Measurements from ENCODE around the gene SEC24A. TPM values are rescaled to one million over a fixed set of nuclear protein-coding genes. Genes with fewer than 3 reads are reported as not detected.
"Not testable (repeated sequence)": the region's sequence is repeated elsewhere in the genome, so short reads cannot be mapped to it uniquely, and the experiment has no call there.

Gene SEC24A
- total RNA-seq, 1 experiment from 2014 or later = 25.8 TPM

DNA sequence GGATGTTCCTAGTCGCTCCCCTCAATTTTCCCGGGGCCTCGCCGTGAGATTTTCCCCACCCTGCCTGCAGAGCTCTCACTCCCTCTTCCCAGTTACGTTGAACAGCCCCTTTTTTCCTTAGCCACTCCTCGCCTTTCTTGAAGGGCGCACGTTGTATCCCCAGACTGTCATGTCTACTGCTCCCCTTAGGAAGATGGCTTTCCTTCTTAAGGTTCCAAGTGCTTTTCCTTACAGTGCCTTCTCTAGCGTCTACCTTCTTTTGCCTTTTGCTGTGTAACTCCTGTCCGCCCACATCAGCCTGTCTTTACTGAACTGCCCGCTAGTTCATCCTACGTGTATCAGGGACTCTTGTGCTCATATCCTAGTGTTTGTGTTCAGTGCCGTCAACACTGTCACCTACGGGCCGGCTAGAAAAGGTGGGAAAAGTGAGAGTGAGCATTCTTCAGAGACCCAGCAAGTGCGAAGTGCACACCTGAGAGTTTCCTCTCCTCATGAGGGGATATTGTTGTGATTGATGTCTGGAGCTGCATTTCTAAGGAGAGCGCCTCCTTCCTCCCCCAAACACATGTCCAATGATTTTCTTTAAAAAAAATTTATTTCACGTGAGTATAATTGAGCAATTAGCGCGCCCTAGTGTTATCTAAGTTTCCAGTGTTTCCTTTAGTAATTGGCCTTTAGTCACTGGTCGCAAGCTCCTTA lies 90.5 kb downstream of the SEC24A start:
- Histone ChIP-seq H3K4me3 (ENCODE audit: low read length) (peak overlapping the region; percentile 76), H3K9ac (ENCODE audit: low read length) (peak overlapping the region; percentile 75), H3K9me2 (replicated peaks; ENCODE audit: insufficient read depth, low read length) (no peaks in the 10 kb centered on the region), H3K27me3 (ENCODE audit: low read length) (no peaks in the 10 kb centered on the region), H2AFZ (ENCODE audit: low read length) (no peak overlapping the region), H3K4me1 (ENCODE audit: low read length) (peaks cover 38% of the 10 kb centered on the region), H3K27ac (ENCODE audit: low read length) (peak overlapping the region; percentile 3), H3K79me2 (ENCODE audit: low read length) (peaks cover 54% of the 10 kb centered on the region), H3K36me3 (ENCODE audit: insufficient read depth, low read length) (peaks cover 23% of the 10 kb centered on the region), H3K9me3 (ENCODE audit: low read length) (no peaks in the 10 kb centered on the region), H3K4me2 (ENCODE audit: low read depth, low read length, poor library complexity, severe bottlenecking) (peak overlapping the region; percentile 71), H4K20me1 (ENCODE audit: insufficient read depth, low read depth, low read length) (no peaks in the 10 kb centered on the region)
- DNase-seq = peak; percentile 78

- H3K9me2 ChIP-seq (replicated peaks; ENCODE audit: insufficient read depth, low read length) = no peaks in the 10 kb centered on the region
- H2AFZ ChIP-seq (ENCODE audit: low read length) = no peak overlapping the region
- peaks cover 35% of the 10 kb centered on the region for H3K4me1 ChIP-seq (ENCODE audit: low read length)
- no peaks in the 10 kb centered on the region for H3K9me3 ChIP-seq (ENCODE audit: low read length)
- peaks cover 60% of the 10 kb centered on the region for H3K79me2 ChIP-seq (ENCODE audit: low read length)
- H3K9ac ChIP-seq (ENCODE audit: low read length) = no peak overlapping the region
- no peak for DNase-seq
- no peak overlapping the region for H3K27ac ChIP-seq (ENCODE audit: low read length)
- no peak overlapping the region for H3K4me2 ChIP-seq (ENCODE audit: low read depth, low read length, poor library complexity, severe bottlenecking)
- no peaks in the 10 kb centered on the region for H4K20me1 ChIP-seq (ENCODE audit: insufficient read depth, low read depth, low read length)
- H3K27me3 ChIP-seq (ENCODE audit: low read length) = no peaks in the 10 kb centered on the region
- no peak overlapping the region for H3K4me3 ChIP-seq (ENCODE audit: low read length)
- peaks cover 23% of the 10 kb centered on the region for H3K36me3 ChIP-seq (ENCODE audit: insufficient read depth, low read length)
Observed at GRCh38 chr5:134741052-134741451, 92.5 kb downstream of the SEC24A start.

DNA sequence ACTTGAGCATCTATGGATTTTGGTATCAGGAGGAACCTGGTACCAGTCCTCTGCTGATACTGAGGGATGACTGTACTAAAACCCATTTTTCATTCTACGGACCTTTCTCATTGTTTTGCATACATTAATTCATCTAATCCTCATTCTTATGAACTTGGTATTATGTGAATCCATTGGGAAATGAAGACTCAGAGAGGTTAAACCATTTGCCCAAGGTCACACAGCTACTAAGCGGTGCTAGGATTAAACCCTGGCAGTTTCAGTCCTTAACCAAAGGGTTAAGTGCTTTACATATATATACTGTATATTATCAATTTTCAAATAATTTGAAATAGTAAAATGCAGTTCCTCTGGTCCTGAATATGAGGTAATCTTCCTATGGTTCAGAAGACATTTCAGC lies 93.5 kb downstream of the SEC24A start:
- H3K4me2 ChIP-seq (ENCODE audit: low read depth, low read length, poor library complexity, severe bottlenecking) = no peak overlapping the region

GRCh38 chr5:134749415-134749814 lies 100.8 kb downstream of the SEC24A start:
- no peak for DNase-seq
- Histone ChIP-seq H3K4me2 (ENCODE audit: low read depth, low read length, poor library complexity, severe bottlenecking) (no peak overlapping the region), H3K4me1 (ENCODE audit: low read length) (peaks cover 14% of the 10 kb centered on the region), H2AFZ (ENCODE audit: low read length) (no peak overlapping the region), H3K27ac (ENCODE audit: low read length) (peak overlapping the region; percentile 41), H3K9me2 (replicated peaks; ENCODE audit: insufficient read depth, low read length) (no peaks in the 10 kb centered on the region), H3K79me2 (ENCODE audit: low read length) (peaks cover 4% of the 10 kb centered on the region), H4K20me1 (ENCODE audit: insufficient read depth, low read depth, low read length) (no peaks in the 10 kb centered on the region), H3K4me3 (ENCODE audit: low read length) (no peak overlapping the region), H3K36me3 (ENCODE audit: insufficient read depth, low read length) (peaks cover 9% of the 10 kb centered on the region; the same call in 1 of the 2 replicates), H3K9ac (ENCODE audit: low read length) (no peak overlapping the region), H3K9me3 (ENCODE audit: low read length) (no peaks in the 10 kb centered on the region), H3K27me3 (ENCODE audit: low read length) (no peaks in the 10 kb centered on the region)

More for the DNA sequence above, 93.5 kb downstream of the SEC24A start:
- H3K79me2 ChIP-seq (ENCODE audit: low read length) = peaks cover 60% of the 10 kb centered on the region
- H3K4me3 ChIP-seq (ENCODE audit: low read length) = no peak overlapping the region
- no peak overlapping the region for H3K27ac ChIP-seq (ENCODE audit: low read length)
- H3K4me1 ChIP-seq (ENCODE audit: low read length) = peaks cover 26% of the 10 kb centered on the region
- H3K36me3 ChIP-seq (ENCODE audit: insufficient read depth, low read length) = peaks cover 23% of the 10 kb centered on the region
- no peak overlapping the region for H2AFZ ChIP-seq (ENCODE audit: low read length)
- DNase-seq = no peak
- no peak overlapping the region for H3K9ac ChIP-seq (ENCODE audit: low read length)
- no peaks in the 10 kb centered on the region for H3K9me2 ChIP-seq (replicated peaks; ENCODE audit: insufficient read depth, low read length)
- no peaks in the 10 kb centered on the region for H3K9me3 ChIP-seq (ENCODE audit: low read length)
- no peaks in the 10 kb centered on the region for H3K27me3 ChIP-seq (ENCODE audit: low read length)
- no peaks in the 10 kb centered on the region for H4K20me1 ChIP-seq (ENCODE audit: insufficient read depth, low read depth, low read length)

DNA sequence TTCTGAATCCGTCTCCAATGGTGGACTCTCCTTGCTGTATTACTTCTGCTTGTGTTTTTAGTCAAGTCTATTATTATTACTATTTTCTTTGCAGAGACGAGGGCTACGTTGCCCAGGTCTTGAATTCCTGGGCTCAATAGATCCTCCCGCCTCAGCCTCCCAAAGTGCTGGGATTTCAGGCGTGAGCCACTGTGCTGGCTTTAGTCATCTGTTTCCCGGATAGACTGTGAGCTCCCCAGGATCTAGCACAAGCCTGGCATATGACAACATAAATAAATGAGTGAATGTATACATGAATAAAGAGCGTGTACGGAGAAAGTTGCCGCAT lies 109.6 kb downstream of the SEC24A start:
- H3K9ac ChIP-seq (ENCODE audit: low read length) = peak overlapping the region; percentile 69
- no peaks in the 10 kb centered on the region for H3K9me2 ChIP-seq (replicated peaks; ENCODE audit: insufficient read depth, low read length)
- no peaks in the 10 kb centered on the region for H3K9me3 ChIP-seq (ENCODE audit: low read length)
- peak overlapping the region; percentile 80 for H3K4me2 ChIP-seq (ENCODE audit: low read depth, low read length, poor library complexity, severe bottlenecking)
- peak overlapping the region; percentile 16; the same call in 1 of the 2 replicates for H3K27ac ChIP-seq (ENCODE audit: low read length)
- H4K20me1 ChIP-seq (ENCODE audit: insufficient read depth, low read depth, low read length) = peaks cover 9% of the 10 kb centered on the region; the same call in 1 of the 2 replicates
- peaks cover 4% of the 10 kb centered on the region; the same call in 1 of the 2 replicates for H3K36me3 ChIP-seq (ENCODE audit: insufficient read depth, low read length)
- peaks cover 26% of the 10 kb centered on the region for H3K4me1 ChIP-seq (ENCODE audit: low read length)
- peak overlapping the region; percentile 98 for H3K4me3 ChIP-seq (ENCODE audit: low read length)
- H3K27me3 ChIP-seq (ENCODE audit: low read length) = no peaks in the 10 kb centered on the region
- H2AFZ ChIP-seq (ENCODE audit: low read length) = peak overlapping the region; percentile 84
- H3K79me2 ChIP-seq (ENCODE audit: low read length) = peaks cover 43% of the 10 kb centered on the region
- no peak for DNase-seq

- peak; percentile 98 for DNase-seq
- Histone ChIP-seq H3K36me3 (ENCODE audit: insufficient read depth, low read length) (peaks cover 5% of the 10 kb centered on the region; the same call in 1 of the 2 replicates), H3K9me3 (ENCODE audit: low read length) (no peaks in the 10 kb centered on the region), H3K9ac (ENCODE audit: low read length) (peak within 1 kb of the TSS; percentile 91), H2AFZ (ENCODE audit: low read length) (peak within 1 kb of the TSS; percentile 84), H3K79me2 (ENCODE audit: low read length) (peaks cover 48% of the 10 kb centered on the region), H3K27me3 (ENCODE audit: low read length) (no peaks in the 10 kb centered on the region), H3K9me2 (replicated peaks; ENCODE audit: insufficient read depth, low read length) (no peaks in the 10 kb centered on the region), H3K27ac (ENCODE audit: low read length) (peak within 1 kb of the TSS; percentile 16; the same call in 1 of the 2 replicates), H3K4me1 (ENCODE audit: low read length) (peaks cover 26% of the 10 kb centered on the region), H3K4me2 (ENCODE audit: low read depth, low read length, poor library complexity, severe bottlenecking) (peak within 1 kb of the TSS; percentile 80), H4K20me1 (ENCODE audit: insufficient read depth, low read depth, low read length) (peaks cover 9% of the 10 kb centered on the region; the same call in 1 of the 2 replicates), H3K4me3 (ENCODE audit: low read length) (peak within 1 kb of the TSS; percentile 98)
Observed at GRCh38 chr5:134758504-134759341, 110.1 kb downstream of the SEC24A start, which contains the start of gene DDX46. TSS of gene DDX46 (plus strand) at chr5:134758779. CDS start at chr5:134758939, 160 bp downstream.

GRCh38 chr5:134767528-134768291 lies 119.1 kb downstream of the SEC24A start:
- H3K79me2 ChIP-seq (ENCODE audit: low read length) = peaks cover 32% of the 10 kb centered on the region
- not testable (repeated sequence) for H3K9me2 ChIP-seq (replicated peaks; ENCODE audit: insufficient read depth, low read length); H3K9ac ChIP-seq (ENCODE audit: low read length); H3K27ac ChIP-seq (ENCODE audit: low read length); H3K4me2 ChIP-seq (ENCODE audit: low read depth, low read length, poor library complexity, severe bottlenecking); H4K20me1 ChIP-seq (ENCODE audit: insufficient read depth, low read depth, low read length); H3K4me1 ChIP-seq (ENCODE audit: low read length); H3K4me3 ChIP-seq (ENCODE audit: low read length); H2AFZ ChIP-seq (ENCODE audit: low read length); H3K9me3 ChIP-seq (ENCODE audit: low read length); H3K27me3 ChIP-seq (ENCODE audit: low read length); DNase-seq
- peaks cover 31% of the 10 kb centered on the region; the same call in 1 of the 2 replicates for H3K36me3 ChIP-seq (ENCODE audit: insufficient read depth, low read length)
